OCI-LY3 (cell line): ENCODE data around the gene ERI3.

Experiments used
- CTCF ChIP-seq: fragments of 200-600, 300-600 bp; sonication (generic); IDR thresholded peaks from 2 replicates; pipeline ENCODE4 v1.5.1; 2014; ENCODE audit warnings: antibody characterized with exemption, low read length, low read depth
- EZH2phosphoT487 ChIP-seq: fragments of 200-600 bp; shearing (Covaris generic); IDR thresholded peaks from 2 replicates; pipeline ENCODE4 v1.6.1; 2018; ENCODE audit warnings: antibody characterized with exemption, mixed run types, low read depth

- TF ChIP-seq CTCF, result no peak
- no peak for TF ChIP-seq EZH2phosphoT487
Measured at GRCh38 chr1:44323947-44324346, 31.1 kb downstream of the ERI3 start.
